Measurements from ENCODE around the gene ADGRD2.

ADGRD2 gene

DNA sequence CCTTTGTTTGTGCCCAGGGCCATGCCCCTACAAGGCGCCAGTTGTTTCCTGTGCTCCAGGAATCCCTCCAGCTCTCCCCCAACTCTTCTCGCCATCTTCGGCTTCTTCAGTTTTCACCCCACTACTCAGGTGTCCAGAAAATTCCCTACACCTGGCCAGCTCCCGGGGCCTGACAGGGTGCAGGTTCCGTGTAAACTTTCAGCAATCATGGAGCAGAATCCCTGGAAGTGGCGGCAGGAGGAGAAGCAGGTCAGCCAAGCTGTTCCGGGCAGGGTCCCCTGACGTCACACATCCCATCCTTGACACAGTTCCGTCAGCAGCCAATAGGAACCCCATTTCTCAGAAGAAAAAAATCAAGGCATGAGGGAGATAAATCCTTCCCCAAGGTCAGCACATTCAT is 12.2 kb upstream of the ADGRD2 start:
- peak; percentile 11 for DNase-seq (ENCODE audit: low spot score)

DNA sequence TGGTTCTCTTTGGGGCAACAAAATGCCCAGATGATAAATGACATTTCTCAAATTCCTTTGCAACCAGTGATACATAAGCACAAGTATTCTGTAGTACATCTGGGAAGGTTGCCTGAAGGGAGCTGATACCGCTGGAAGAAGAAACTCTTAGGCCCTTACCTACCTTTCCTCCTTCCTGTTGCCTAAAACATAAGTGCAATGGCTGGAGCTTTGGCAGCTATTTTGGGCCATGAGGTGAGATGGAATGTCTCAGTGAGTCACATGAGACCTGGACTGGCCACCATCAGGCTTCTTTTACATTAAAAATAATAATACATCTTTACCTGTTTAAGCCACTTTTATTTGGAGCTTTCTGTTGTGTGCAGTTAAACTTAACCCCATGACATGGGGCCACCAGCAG is 11.2 kb upstream of the ADGRD2 start:
- no peak for DNase-seq (ENCODE audit: low spot score)

DNA sequence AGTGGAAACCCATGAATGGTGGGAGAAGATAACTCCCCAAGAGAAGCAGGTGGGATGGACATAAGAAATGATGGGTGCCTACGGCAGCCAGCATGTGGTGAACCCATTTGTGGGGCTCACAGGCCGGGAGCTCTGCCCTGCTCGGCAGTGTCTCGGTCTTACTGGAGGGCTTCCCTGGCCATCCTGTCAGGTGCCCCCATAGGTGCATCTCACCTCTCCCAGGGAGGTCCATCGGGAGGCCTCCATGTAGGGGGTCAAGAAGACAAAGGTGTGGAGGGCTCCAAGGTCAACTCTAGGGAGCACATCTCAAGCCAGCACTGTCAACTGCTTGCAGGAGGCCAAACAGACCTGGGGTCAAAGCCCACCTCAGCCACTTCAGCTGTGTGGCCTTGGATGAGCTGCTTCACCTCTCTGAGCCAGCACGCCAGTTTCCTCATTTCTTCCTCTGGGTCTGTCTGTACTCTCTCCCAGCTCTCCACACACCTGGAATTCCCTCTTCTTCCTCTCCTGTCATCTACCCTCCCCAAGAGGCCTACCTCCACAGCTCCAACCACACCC is 10.5 kb upstream of the ADGRD2 start:
- DNase-seq (ENCODE audit: low spot score): peak; percentile 52

GRCh38 chr9:124440786-124441185 is 9.5 kb upstream of the ADGRD2 start:
- peak; percentile 14 for DNase-seq (ENCODE audit: low spot score)

DNA sequence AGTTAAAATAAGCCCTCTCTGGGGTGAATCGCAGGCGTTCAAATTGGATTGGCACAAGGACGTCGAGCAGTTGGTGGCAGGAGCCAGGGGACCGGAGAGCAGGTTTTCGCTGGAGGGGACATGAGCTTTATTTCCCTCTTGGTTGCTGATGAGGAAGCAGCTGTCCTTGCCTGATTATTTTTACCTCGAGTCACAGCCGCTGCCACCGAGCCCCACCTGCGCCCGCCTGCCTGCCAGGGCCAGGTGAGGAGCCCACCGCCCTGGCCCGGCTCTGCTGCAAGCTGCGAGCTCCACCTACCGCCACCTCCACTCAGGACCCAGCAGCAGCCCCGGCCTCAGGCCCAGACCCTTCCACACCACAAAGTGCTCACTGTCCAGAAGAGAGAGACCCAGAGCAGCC is 9.0 kb upstream of the ADGRD2 start:
- DNase-seq (ENCODE audit: low spot score): peak; percentile 48

DNA sequence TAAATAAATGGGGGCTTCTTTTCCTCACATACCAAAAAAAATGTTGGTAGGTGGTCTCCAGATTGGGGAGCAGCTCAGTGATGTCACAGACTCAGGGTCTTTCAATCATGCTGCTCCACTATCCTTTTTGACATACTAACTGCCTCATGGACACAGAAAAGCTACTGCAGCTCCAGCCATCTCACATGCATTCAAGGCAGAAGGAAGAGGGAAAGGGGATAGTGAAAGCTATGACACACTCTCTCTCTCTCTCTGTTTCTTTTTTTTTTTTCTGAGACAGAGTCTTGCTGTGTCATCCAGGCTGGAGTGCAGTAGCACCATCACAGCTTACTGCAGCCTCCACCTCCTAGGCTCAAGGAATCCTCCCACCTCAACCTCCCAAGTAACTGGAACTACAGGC is 7.9 kb upstream of the ADGRD2 start:
- DNase-seq (ENCODE audit: low spot score): no peak

DNA sequence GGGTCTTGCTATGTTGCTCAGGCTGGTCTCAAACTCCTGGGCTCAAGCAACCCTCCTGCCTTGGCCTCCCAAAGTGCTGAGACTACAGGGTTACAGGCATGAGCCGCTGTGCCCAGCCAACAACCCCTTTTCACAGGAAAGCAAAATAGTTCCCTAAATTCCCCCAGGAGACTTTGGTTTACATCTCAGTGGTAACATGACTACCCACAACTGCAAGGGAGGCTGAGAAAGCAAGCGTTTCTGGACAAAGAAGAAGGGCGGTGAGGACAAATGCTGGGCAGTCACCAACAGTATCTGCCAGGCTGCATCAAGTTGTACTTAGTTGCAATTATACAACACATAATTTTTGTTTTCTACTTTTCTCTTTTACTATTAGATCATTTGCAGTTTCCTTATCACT is 7.4 kb upstream of the ADGRD2 start:
- DNase-seq (ENCODE audit: low spot score): no peak

- no peak for DNase-seq (ENCODE audit: low spot score)
Measured at GRCh38 chr9:124443625-124444024, 6.6 kb upstream of the ADGRD2 start.

DNA sequence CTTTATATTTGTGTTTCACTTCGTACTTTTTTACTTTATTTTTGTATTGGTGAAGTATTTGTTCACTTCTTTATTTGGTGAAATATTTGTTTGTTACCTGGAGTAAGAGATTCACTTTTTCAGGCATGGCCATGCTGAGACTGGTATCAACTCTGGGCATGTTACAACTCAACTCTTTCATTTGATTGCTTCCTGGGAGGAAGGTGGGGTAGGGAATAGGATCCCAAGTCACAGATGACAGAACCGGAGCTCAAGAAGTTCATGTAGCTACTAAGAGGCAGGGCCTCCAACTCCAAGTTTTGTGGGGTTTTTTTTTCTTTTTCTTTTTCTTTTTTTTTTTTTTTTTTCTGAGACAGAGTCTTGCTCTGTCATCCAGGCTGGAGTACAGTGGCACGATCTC is 6.1 kb upstream of the ADGRD2 start:
- DNase-seq (ENCODE audit: low spot score): no peak

- no peak for DNase-seq (ENCODE audit: low spot score)
Measured at GRCh38 chr9:124447297-124447661, 3.0 kb upstream of the ADGRD2 start.

DNA sequence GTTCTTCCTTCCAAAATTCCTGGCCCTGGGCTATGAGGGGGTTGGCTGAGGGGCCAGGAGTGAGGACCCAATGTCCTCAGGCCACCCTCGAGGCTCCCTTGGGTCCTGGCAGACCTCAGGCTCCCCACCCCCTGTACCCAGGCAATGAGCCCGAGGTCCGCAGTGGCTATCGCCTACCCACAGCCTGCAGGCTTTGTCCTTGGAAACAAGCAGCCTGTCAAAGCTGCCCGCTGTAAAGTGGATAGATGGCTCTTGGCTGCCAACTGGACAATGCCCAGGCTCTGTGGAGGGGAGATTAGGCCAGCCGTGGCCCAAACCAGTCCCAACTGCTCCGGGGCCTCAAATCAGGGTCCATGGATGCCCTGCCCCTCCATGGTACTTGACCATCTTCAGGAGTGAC is 2.2 kb upstream of the ADGRD2 start:
- DNase-seq (ENCODE audit: low spot score): no peak

DNA sequence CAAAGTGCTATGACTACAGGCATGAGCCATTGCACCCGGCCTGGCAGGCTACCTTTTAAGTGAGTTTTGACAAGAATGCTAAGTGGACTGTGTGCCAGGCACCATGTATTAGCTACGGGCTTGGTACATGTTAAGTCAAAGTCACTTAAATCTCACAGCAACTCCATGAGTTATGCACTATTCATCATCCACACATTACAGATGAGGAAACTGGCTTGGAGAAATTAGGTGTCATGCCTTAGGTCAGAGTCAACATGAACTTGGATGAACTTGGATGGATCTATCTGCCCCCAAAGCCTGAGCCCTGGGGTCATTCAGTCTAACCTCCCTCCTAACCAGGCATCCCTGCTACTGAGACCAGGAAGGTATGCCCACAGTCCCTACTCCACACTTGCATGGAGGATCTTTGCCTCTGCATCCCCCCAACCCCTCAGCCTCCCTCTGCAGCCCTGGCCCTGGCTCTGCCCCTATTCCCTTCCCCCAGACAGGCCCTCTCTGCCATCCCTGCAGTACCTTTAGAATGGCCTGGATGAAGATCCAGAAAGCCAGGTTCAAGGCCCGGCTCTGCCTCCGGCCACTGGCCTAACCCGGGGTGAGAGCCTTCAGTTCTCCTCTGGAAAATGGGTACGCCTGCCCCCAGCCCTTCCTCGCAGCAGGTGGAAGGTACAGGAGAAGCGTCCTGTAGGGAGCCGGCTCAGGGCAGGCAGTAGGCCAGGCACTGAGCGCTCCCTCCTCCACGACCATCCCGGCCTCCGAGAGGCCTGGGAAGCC is 685 bp upstream of the ADGRD2 start:
- DNase-seq (ENCODE audit: low spot score): peak; percentile 23

DNA sequence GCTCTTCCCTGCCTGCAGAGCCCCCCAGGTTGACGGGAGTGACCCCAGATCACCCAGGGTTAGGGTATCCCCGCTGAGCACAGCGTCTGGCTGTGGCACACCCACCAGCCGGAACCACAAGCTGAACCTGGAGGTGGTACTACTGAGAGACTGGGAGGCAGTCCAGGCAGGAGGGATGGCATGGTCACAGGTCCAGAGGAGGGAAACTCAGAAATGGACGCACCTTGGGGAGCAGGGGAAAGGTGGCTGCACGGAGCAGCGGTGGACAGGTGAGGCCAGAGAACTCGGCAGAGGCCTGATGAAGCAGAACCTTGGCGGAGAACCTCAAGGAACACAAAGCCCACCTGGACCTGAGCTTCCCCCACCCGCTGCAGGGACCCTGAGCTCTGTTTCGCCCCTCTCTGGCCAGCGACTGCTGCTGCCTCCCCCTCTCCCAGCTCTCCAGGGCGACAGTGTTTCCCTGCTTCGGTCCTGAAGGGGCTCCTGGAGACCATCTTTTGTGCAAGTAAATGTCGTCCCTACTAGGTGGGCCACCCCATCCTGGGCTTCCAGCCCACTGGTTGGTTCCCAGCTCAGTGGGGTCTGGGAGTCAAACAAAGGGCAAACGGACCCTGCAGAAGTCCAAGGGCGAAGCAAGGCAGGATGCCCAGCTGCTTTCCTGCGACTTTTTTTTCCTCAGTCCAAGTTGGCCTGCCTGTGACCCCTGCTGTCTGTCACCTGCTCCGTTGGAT is 845 bp downstream of the ADGRD2 start:
- DNase-seq (ENCODE audit: low spot score): no peak

DNA sequence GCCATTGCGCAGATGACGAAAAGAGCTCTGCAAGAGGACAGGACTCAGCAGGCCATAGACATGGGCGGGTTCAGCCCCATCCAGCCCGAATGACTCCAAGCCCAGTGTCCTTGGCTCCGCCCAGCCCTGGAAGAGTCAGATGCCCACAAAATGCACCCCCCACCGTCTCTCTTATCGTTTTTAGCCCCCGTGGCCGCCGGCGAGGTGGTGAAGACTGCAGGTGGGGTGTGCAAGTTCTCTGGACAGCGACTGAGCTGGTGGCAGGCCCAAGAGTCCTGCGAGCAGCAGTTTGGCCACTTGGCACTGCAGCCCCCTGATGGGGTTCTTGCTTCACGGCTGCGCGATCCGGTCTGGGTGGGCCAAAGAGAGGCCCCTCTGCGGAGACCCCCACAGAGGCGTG is 2.1 kb downstream of the ADGRD2 start:
- no peak for DNase-seq (ENCODE audit: low spot score)

GRCh38 chr9:124452841-124453585 is 2.8 kb downstream of the ADGRD2 start:
- DNase-seq (ENCODE audit: low spot score): no peak

- no peak for DNase-seq (ENCODE audit: low spot score)
Measured at GRCh38 chr9:124453586-124454191, 3.4 kb downstream of the ADGRD2 start.

DNA sequence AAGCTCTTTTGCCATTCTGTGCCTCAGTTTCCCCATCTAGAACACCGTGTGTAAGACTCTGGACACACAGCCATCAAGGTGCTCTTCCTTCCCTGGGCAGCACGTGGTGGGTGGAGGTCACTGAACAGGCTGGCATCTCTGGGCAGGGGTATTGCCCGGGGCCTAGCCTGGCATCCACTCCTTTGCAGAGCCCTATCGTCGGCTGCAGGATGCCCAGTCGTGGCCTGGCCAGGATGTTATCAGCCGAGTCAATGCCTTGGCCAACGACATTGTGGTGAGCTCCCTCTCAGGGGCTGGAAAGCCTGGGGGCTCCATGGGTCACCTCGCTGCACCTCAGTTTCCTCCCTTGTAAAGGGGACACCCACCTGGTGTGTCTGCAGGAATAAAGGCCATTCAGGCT is 4.0 kb downstream of the ADGRD2 start:
- no peak for DNase-seq (ENCODE audit: low spot score)

DNA sequence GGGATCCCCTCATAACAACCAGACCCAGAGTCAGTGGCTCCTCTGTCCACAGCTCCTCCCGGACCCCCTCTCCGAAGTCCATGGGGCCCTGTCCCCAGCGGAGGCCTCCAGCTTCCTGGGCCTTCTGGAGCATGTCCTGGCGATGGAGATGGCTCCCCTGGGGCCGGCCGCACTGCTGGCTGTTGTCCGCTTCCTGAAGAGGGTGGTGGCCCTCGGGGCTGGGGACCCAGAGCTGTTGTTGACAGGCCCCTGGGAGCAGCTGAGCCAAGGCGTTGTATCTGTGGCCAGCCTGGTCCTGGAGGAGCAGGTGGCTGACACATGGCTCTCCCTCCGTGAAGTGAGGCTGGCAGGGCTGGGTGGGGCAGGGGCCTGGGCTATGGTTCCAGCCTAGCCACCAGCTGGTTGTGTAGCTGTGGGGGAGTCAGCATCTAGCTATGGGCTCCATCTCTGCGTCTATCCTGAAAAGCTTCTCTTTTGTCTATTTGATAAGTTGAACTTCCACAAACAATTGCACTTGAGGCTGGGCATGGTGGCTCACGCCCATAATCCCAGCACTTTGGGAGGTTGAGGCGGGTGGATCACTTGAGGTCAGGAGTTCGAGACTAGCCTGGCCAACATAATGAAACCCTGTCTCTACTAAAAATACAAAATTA is 4.7 kb downstream of the ADGRD2 start:
- DNase-seq (ENCODE audit: low spot score): no peak

DNA sequence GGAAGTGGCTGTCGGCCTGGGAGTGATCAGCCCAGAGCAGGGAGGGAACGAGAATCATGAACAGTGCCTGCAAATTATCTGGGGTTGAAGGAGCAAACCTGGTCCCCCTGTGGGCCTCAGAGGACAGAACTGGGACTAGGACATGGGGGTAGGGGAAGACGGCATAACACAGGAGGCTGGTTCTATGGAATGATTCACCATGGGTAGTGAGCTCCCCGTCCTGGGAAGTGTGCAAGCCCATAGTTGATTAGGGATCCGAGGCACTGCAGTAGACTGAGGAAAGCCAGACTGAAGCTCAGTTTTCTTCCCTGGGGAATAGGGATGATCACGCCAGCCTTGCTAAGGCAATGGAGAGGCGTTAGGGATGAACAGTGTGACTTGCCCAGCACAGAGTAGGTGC is 5.6 kb downstream of the ADGRD2 start:
- DNase-seq (ENCODE audit: low spot score): no peak

DNA sequence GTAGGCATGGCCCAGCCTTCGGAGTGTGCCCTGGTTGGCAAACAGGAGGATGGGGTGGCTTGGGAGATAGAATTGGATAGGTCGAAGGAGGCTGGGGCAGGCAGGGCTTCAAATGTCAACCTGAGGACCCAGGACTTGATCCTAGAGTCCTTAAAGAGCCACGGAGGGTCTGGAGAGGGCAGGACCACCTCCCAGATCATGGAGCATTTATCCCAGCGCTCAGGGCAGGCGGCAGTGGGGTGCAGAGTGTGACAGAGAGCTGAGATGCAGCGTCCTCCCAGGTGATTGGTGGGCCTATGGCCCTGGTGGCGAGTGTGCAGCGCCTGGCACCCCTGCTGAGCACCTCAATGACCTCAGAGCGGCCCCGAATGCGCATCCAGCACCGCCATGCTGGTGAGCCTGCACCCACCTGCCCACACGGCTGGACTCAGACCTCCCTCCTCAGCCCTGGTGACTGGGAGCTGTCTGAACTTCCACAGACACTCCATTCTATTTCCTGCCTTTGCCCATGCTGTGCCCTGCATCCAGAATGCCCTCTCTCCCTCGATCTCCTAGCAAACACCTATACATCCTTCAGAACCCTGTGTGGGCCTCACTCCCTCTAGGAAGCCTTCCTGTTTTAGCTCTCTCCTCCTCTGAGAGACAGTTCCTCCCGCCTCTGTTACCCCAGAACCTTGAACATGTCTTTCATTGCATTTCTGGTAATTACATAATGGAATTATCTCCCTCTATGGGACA is 6.3 kb downstream of the ADGRD2 start:
- DNase-seq (ENCODE audit: low spot score): no peak
